HT-29 (cell line): ENCODE data around the gene ABCG5. TPM values are rescaled to one million over a fixed set of nuclear protein-coding genes. Genes with fewer than 3 reads are reported as not detected.

Experiments
- DNase-seq: peaks from one replicate; pipeline ENCODE4 v3.0.0-alpha.2; 2015; ENCODE audit warnings: low spot score
- total RNA-seq: library from RNA; depleted of rRNA; stranded (reverse); fragments of >200 nt; shearing (Covaris generic); gene quantifications from 2 replicates; pipeline ENCODE4 v1.2.3, GENCODE V29; 2014

Gene ABCG5
- total RNA-seq, 1 experiment from 2014 or later = not detected

- no peak for DNase-seq
These were observed 4.2 kb upstream of the ABCG5 start for GRCh38 chr2:43842866-43843226.

DNA sequence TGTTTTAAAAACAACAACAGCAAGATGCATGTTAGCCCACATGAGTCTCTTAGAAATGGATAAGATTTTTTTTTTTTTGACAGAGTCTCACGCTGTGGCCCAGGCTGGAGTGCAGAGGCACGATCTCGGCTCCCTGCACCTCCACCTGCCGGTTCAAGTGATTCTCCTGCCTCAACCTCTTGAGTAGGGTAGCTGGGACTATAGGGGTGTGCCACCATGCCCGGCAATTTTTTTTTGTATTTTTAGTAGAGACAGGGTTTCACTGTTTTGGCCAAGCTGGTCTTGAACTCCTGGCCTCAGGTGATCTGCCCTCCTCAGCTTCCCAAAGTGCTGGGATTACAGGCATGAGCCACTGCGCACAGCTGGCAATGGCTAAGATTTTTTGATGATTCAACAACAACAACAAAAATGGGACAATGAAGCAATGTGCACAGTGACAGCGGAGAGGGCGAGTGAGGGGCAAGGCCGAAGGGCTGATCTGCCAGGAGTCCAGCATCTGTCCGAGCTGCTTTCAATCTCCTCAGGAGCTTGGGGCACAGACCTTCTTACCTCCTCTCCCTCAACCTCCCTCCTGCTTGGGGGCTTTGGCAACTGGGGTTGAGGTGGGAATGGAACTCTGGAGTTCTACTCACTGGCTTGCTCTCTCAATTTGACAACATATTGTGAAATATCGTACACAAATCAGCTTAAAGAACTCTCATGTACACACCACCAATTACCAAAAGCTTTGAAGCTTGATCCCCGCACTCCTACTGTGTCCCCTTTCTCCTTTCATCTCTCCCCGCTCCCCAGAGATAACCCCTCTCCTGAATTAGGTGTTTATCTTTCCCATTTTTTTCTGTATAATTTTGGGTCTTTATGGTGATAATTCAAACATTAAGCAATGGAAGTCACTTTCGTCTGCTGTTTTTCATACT, 3.6 kb upstream of the ABCG5 start:
- no peak for DNase-seq

DNA sequence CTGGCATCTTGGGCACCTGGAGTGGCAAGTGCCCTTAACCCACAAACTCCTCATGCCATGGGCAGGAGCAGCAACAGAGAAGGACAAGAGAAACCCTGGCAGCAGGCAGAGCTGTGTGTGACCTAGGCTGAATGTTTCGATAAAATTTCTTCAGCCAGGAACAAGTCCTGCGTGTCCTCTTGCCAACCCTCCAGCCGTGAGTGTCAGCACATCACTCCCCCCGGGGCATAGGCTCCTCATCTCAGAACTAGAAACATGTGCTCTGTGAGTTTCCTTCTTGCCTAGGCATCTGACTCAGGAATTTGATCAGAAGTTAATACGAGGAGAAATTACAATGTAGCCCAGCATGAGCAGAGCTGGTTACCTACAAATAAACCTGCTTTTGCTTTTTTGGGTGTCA, 2.3 kb upstream of the ABCG5 start:
- no peak for DNase-seq

DNA sequence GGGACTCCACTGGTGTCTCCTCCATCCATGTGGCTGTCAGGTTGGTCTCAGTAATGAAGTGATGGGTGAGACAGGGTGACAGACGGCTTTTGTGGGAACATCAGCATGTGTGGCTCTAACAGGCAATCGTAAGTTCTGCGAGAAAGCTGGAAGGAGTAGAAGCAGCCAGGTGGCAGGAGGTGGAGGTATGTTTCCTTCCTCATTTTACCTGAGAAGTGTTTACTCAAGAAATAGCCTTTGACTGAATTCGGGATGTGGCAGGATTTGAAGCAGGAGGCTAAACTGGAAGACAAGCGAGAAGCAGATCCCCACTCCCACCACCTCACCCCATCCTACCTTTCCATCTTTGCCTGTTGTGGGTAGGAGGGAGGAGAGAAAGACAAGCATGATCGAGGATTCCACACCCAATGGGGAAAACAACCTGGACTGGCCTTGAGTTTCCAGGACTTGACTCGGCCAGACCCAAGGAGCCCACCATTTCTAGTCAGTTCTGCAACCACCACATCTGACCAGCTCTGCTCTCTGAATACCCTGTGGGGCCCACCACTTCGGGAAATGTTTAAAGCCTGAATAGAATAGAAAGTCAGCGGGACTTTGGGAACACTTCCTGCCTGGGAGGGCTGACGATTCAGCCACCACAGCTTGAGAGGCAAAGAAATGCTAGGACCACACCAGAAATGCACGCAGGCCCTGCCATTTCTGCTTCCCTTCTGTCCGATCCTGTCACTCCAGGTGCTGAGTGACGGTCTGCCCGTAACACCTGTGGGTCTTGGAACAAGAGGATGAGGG, 1.3 kb upstream of the ABCG5 start:
- no peak for DNase-seq

DNA sequence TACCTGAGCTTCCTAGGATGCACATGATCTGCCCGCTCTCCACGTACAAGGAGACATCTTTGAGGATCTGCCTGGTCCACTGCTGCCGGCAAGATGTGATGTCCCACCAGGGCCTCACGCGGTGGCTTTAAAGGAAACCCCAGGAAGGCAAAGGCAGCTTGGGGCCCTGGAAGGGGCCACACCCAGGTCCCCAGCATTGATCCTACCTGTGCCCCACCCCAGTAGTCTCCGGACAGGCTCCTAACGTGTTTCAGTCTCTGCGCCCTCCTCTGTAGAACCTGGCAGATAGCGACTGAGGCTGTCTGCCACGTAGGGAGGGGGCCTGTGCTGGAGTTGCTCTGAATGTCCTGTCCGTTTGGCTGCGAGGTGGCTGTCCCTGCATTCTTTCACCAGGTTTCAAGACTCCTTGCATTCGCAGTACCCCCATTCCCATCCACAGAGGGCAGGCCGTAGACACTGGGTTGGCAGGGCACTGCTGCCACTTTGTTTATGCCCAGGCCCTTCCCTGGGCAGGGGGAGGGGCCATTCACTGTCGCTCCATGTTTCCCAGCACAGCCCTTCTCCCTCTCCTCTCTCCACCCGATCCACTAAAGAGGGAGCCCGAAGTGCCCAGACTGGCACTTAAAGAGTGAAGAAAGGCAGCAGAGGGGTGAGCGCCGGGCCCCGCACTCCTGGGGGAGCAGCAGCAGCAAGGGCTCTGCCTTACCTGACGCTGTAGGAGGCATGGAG, 644 bp downstream of the ABCG5 start:
- no peak for DNase-seq

DNA sequence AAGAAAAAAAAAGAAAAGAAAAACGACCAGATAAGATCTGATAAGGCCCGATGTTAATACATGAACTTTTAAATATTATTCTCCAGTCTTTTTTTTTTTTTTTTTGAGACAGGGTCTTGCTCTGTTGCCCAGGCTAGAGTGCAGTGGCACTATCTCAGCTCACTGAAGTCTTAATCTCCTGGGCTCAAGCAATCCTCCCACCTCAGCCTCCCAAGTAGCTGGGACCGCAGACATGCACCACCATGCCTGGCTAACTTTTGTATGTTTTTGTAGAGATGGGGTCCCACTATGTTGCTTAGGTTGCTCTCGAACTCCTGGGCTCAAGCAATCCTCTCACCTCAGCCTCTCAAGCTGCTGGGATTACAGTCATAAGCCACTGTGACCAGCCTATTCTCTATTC, 1.6 kb downstream of the ABCG5 start:
- no peak for DNase-seq

- no peak for DNase-seq
These were observed 6.2 kb downstream of the ABCG5 start for GRCh38 chr2:43832457-43832856.

DNA sequence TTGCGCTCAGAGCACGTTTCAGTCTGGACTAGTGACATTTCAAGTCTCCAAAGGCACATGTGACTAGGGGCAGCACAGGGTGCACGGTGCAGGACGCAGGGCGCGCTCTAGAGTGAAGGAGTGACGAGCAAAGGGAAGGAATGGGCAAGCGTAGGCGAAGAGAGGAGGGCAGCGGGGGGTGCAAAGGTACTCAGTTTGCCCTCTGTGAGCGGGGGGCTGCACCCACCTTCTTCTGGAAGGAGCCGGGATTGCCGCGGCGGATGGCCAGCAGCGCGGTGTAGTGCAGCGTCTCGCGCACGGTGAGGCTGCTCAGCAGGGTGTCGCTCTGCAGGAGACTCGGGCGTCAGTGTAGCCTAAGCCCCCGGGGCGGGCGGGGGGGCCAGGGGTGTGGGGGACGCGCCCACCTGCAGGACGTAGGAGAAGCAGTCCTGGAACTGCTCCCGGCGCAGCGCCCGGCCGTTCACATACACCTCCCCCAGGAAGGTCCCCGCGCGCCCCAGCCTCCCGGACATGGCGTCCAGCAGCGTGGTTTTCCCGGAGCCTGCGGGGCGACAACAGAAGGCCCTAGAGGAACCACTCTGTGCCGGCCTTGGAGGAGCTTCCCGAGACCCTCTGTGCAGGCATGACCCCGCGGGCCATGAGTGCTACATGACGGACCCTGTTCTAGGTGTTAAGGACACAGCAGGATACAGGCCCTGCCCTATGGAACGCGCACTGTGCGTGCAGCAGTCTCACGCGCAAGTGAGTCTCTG, 6.9 kb downstream of the ABCG5 start:
- no peak for DNase-seq

- no peak for DNase-seq
These were observed 12.1 kb downstream of the ABCG5 start for GRCh38 chr2:43826305-43827250.

GRCh38 chr2:43825841-43826240, 12.8 kb downstream of the ABCG5 start:
- DNase-seq = no peak

DNA sequence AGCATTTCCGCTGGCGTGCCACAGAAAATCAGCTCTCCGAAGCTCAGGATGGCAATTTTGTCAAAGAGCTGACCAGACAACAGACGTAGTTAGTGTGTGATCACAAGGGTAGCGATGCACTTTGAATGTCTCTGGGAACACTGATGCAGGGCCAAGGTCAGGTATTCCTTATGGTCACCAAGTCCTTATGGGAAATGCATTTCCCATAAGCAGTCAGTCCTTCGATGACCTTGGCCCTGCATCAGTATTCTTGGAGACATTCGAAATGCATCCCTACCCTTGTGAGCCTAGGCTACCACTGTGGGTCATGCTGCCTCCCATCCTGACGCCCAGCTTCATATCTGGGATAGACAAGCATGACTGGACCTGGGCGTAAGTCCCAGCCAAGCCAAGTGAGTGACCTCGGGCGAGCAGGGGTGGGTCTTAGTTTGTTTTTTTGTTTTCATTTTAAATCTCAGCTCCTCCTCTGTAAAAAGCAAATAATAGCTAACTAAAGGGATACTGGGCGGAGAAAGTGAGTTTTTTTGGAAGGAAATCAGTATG, 13.6 kb downstream of the ABCG5 start:
- no peak for DNase-seq

DNA sequence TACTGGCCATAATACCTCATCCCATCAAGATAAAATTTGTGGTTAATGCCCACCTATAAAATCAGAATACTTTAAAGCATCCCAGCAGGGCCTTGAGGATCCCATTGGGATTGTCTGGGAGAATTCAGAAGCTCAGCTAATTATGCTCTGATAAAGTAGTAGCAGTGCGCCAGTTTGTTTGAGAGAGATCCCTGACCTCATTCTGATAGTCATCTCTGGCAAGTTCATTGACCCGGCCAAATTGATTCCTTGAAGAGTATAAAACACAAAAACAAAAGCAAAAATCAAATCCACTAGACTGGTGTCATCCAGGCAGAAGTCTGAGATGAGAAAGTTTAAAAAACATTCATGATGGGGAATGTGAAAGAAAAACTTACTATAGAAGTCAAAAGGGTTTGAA, 14.1 kb downstream of the ABCG5 start:
- DNase-seq = no peak

DNA sequence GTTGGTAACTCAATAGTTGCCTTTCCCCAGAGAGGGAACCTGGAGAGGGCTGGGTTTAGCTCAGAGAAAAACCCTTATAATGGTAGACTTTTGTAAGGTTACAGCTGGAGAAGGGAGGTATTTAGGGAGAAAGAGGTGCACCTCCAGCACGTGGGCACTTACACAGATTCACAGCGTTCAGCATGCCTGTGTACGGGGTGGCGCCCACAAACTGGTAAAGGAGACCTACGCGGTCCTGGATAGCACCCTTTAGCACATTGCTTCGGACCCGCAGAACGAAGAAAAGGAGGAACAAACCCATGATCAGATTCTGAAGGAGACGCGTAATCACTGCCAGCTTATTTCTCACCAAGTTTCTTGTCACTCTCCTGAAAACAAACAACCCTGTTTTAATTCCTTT, 14.9 kb downstream of the ABCG5 start:
- DNase-seq = no peak

DNA sequence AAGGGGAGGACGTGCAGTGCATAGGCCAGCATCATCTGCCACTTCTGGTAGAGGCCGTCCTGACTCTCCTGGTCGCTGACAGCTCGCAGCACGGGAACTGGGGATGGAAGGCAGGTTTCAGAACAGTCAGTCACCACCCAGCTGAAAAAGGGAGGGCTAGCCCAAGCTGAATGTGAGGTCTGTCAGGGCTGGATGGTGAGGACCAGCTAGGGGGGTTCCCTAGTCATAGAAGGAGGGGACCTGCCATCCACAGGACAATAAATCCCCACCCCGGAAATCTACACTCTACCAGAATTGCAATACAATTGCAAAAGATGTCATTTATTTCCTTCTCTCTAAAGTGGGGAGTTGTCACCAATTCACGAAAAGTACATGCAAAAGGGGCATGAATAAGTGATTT, 15.8 kb downstream of the ABCG5 start:
- DNase-seq = no peak

- no peak for DNase-seq
These were observed 19.0 kb downstream of the ABCG5 start for GRCh38 chr2:43819491-43820163.

DNA sequence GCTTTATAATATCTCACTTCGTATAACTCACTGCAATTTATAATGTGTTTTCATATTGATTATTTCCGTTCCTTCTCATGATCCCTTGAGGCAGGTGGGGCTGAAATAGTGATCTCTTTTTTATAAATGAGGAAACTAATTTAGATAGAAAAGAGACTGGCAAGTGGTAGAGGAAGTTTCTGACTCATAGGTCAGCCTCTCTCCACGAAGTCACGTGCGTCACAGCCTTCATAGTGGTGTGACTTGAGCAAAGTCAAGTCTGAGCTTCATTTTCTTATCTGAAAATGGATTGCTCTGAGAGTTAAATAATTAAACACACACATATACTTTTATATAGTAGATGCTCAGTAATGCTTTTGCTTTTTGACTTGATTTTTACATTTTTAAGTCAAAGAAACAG, 19.9 kb downstream of the ABCG5 start:
- DNase-seq = peak; percentile 66

- DNase-seq = no peak
These were observed 23.9 kb downstream of the ABCG5 start for GRCh38 chr2:43814711-43815110.

- no peak for DNase-seq
These were observed 25.7 kb downstream of the ABCG5 start for GRCh38 chr2:43812947-43813346.

DNA sequence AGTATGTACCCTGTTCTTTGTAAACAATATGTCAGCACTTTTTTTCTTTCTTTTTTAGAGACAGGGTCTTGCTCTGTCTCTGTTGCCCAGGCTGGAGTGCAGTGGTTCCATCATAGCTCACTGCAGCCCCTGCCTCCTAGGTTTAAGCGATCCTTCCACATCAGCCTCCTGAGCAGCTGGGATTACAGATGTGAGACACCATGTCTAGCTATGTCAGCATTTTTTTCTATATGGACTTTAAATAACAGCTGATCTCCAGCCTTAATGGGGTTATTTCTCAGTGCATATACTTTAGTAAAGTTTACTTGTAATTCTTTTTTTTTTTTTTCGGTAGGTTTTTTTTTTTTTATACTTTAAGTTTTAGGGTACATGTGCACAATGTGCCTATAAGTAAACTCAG, 26.6 kb downstream of the ABCG5 start:
- DNase-seq = no peak
